Ovary (tissue), 9 donors: ENCODE data around the gene GULP1. TPM values are rescaled to one million over a fixed set of nuclear protein-coding genes. Genes with fewer than 3 reads are reported as not detected.

ENCODE experiments used
- DNase-seq, 5 donors: peaks; one replicate each; pipeline ENCODE4 v3.0.0-alpha.2; 2019 to 2020
- H3K27ac ChIP-seq, 2 donors: fragments of 200-600 bp; one replicate each; pipeline versions ENCODE4 v1.5.1 to v1.8.0; 2019 to 2022
- H3K27me3 ChIP-seq: fragments of 200-600 bp; one replicate; pipeline ENCODE4 v1.8.0; 2022
- H3K36me3 ChIP-seq: fragments of 200-600 bp; sonication (generic); one replicate; pipeline ENCODE4 v1.5.1; 2019
- H3K4me1 ChIP-seq: one replicate; pipeline ENCODE4 v1.8.1; 2013; ENCODE audit warnings: mild to moderate bottlenecking, moderate library complexity; ENCODE audit not compliant: insufficient read depth
- H3K4me3 ChIP-seq: fragments of 200-600 bp; sonication (generic); one replicate; pipeline ENCODE4 v1.5.1; 2017
- H3K9me3 ChIP-seq, 2 donors: fragments of 200-600 bp in 1 of 2; sonication (generic) in 1 of 2; one replicate each; pipeline versions ENCODE4 v1.5.1 to v1.8.1; 2013 to 2019; ENCODE audit warnings: mild to moderate bottlenecking in 1 of 2, moderate library complexity in 1 of 2
- EP300 ChIP-seq: sonication (generic); formaldehyde crosslinking; IDR thresholded peaks from one replicate; pipeline ENCODE4 v1.6.1; 2017; ENCODE audit warnings: antibody characterized with exemption
- POLR2A ChIP-seq: fragments of 450-650 bp; IDR thresholded peaks from one replicate; pipeline ENCODE4 v1.6.1; 2017; ENCODE audit warnings: antibody characterized with exemption, mild to moderate bottlenecking, moderate library complexity
- WGBS, 3 donors: extraction: QIAGEN DNeasy Blood & Tissue Kit in 1 of 3; methylation state at CpG; one replicate each; pipeline versions ENCODE4 v1.1.5 to v1.1.7; 2013 to 2017; 5-methylcytosine and 5-hydroxymethylcytosine counted together
- intact Hi-C, 4 donors: fragments of 100-400 bp; cut with DNase I; formaldehyde crosslinking; loops; one replicate each; pipeline versions ENCODE4 v1.11.0 to v1.15.1; 2022 to 2023
- polyA plus RNA-seq, 2 donors: library from polyadenylated mRNA; stranded (reverse); fragments of 200-250 nt in 1 of 2; fragments of 350-450 nt in 1 of 2; fragmentation: Illumina TruSeq in 1 of 2; extraction: RNeasy Lipid Tissue Mini Kit (QIAGEN cat#74804) in 1 of 2; gene quantifications; one replicate each; pipeline ENCODE4 v1.2.3, GENCODE V29; 2013 to 2014
- total RNA-seq, 7 donors: library from RNA; depleted of rRNA in 2 of 7; stranded (reverse); fragments of >200 nt in 2 of 7; fragmentation: NEBNext Ultra II Directional in 3 of 7; extraction: Animal tissue kit (Norgen Biotek cat#: 25700) in 3 of 7; gene quantifications; one replicate each; pipeline versions ENCODE4 v1.1.0 to v1.2.4, GENCODE V29; 2016 to 2023
- TF ChIP-seq, protein P1 (sequence below), 3 donors: fragments of 450-650 bp in 2 of 3; fragments of 200-600 bp in 1 of 3; IDR thresholded peaks; one replicate each; pipeline versions ENCODE4 v1.5.1 to v1.8.0; 2016 to 2022; ENCODE audit warnings: antibody characterized with exemption in 3 of 3, mild to moderate bottlenecking in 1 of 3
- donor health status: DM: no; HTN: no; CAD: no; lungs with moderate emphysema.
- donor health status: DM: no; HTN: no; CAD: no.
- donor health status: Bipolar disorder and iron deficiency.
- donor health status: DM: yes; HTN: yes; CAD: no.
- donor health status: DM: no; HTN: no; CAD: no.
- donor health status: DM: yes; HTN: yes; CAD: no.

The GULP1 gene
- total and polyA plus RNA-seq, 9 donors = 22.3 to 57.7 (median 42.9) TPM

- no peaks in the 10 kb centered on the region for H3K9me3 ChIP-seq
- H3K36me3 ChIP-seq = no peaks in the 10 kb centered on the region
- intact Hi-C loops = loop anchor here in 3 of 4 donors (10.0 kb wide), 3 partner anchors 221 to 1011 kb away; partner anchors contain the start of gene GULP1 (in 1 of the 3)
- no peak for TF ChIP-seq EP300
- H3K27ac ChIP-seq = no peak overlapping the region
- no peaks in the 10 kb centered on the region for H3K4me1 ChIP-seq
- no peaks in the 10 kb centered on the region for H3K27me3 ChIP-seq
- no peak overlapping the region for H3K4me3 ChIP-seq
- WGBS, 3 donors = 80 to 82% (median 80%) methylated on average over 1 of the region's 1 CpG
- DNase-seq = no peak
Observed at GRCh38 chr2:188515918-188516317, 224.2 kb downstream of the GULP1 start.

GRCh38 chr2:188517549-188518215 lies 226.0 kb downstream of the GULP1 start:
- Histone ChIP-seq H3K36me3 (no peaks in the 10 kb centered on the region), H3K27ac (no peak overlapping the region), H3K4me1 (no peaks in the 10 kb centered on the region), H3K27me3 (no peaks in the 10 kb centered on the region), H3K4me3 (no peak overlapping the region), H3K9me3 (no peaks in the 10 kb centered on the region)
- intact Hi-C loops = loop anchor here in 3 of 4 donors (10.0 kb wide), 3 partner anchors 223 to 1013 kb away; partner anchors contain the start of gene GULP1 (in 1 of the 3)
- TF ChIP-seq, protein P1, sequence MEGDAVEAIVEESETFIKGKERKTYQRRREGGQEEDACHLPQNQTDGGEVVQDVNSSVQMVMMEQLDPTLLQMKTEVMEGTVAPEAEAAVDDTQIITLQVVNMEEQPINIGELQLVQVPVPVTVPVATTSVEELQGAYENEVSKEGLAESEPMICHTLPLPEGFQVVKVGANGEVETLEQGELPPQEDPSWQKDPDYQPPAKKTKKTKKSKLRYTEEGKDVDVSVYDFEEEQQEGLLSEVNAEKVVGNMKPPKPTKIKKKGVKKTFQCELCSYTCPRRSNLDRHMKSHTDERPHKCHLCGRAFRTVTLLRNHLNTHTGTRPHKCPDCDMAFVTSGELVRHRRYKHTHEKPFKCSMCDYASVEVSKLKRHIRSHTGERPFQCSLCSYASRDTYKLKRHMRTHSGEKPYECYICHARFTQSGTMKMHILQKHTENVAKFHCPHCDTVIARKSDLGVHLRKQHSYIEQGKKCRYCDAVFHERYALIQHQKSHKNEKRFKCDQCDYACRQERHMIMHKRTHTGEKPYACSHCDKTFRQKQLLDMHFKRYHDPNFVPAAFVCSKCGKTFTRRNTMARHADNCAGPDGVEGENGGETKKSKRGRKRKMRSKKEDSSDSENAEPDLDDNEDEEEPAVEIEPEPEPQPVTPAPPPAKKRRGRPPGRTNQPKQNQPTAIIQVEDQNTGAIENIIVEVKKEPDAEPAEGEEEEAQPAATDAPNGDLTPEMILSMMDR (IDR thresholded peaks at IDR 0.05) = no peak
- no peak for TF ChIP-seq POLR2A
- TF ChIP-seq EP300 = no peak
- WGBS, 3 donors = 89 to 91% (median 90%) methylated on average over 7 of the region's 7 CpGs
- DNase-seq = no peak

- Histone ChIP-seq H3K4me3 (no peak overlapping the region), H3K4me1 (no peaks in the 10 kb centered on the region), H3K27me3 (no peaks in the 10 kb centered on the region), H3K27ac (no peak overlapping the region), H3K9me3 (no peaks in the 10 kb centered on the region), H3K36me3 (no peaks in the 10 kb centered on the region)
- no peak for DNase-seq
- TF ChIP-seq EP300 (no peak), POLR2A (no peak)
- TF ChIP-seq, protein P1 (IDR thresholded peaks at IDR 0.05) = no peak
- WGBS, 3 donors = 40 to 63% (median 57%) methylated on average over 1 of the region's 1 CpG
- intact Hi-C loops = loop anchor here in 3 of 4 donors (10.0 kb wide), 3 partner anchors 224 to 1014 kb away; partner anchors contain the start of gene GULP1 (in 1 of the 3)
Observed at GRCh38 chr2:188518381-188518780, 226.7 kb downstream of the GULP1 start.

DNA sequence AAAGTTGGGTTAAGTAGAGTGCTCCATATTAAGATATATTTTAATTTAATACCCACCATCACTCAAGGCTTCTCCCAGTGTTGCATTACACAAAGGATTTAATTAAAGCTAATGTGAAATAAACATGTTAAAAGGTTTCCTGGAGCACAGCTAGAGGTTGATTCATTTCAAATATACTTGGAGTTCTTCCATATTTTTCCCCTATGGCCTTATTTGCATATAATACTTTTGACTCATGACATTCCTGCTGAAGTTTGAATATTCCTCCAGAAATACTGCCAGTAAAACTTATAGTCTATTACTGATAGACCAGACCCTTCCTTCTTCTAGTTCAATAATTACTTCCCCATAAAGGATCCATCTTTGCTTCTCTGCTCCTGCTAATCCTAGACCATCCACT lies 227.5 kb downstream of the GULP1 start:
- intact Hi-C loops = loop anchor here in 3 of 4 donors (10.0 kb wide), 3 partner anchors 224 to 1014 kb away; partner anchors contain the start of gene GULP1 (in 1 of the 3)
- H3K27ac ChIP-seq = no peak overlapping the region
- TF ChIP-seq POLR2A (no peak), EP300 (no peak)
- TF ChIP-seq, protein P1 (IDR thresholded peaks at IDR 0.05) = no peak
- H3K4me3 ChIP-seq = no peak overlapping the region
- H3K27me3 ChIP-seq = no peaks in the 10 kb centered on the region
- H3K9me3 ChIP-seq = no peaks in the 10 kb centered on the region
- no peak for DNase-seq
- H3K36me3 ChIP-seq = no peaks in the 10 kb centered on the region
- no peaks in the 10 kb centered on the region for H3K4me1 ChIP-seq

GRCh38 chr2:188522517-188522916 lies 230.8 kb downstream of the GULP1 start:
- intact Hi-C loops = loop anchor here in 2 of 4 donors (5.0 to 10.0 kb wide), 3 partner anchors 455 to 892 kb away; no protein-coding TSS in a partner anchor
- H3K4me1 ChIP-seq = peaks cover 2% of the 10 kb centered on the region
- no peak overlapping the region for H3K27ac ChIP-seq
- TF ChIP-seq, protein P1 (IDR thresholded peaks at IDR 0.05) = no peak
- TF ChIP-seq EP300 = no peak
- TF ChIP-seq POLR2A = no peak
- no peaks in the 10 kb centered on the region for H3K36me3 ChIP-seq
- H3K9me3 ChIP-seq = no peaks in the 10 kb centered on the region
- DNase-seq = no peak
- H3K27me3 ChIP-seq = no peaks in the 10 kb centered on the region
- H3K4me3 ChIP-seq = no peak overlapping the region
